Keratinocyte (primary cell): ENCODE measurements around the gene TAF4B.

ENCODE experiments used
- CTCF ChIP-seq, 3 experiments: IDR thresholded peaks in 1 of 3; conservative IDR thresholded peaks in 1 of 3; optimal IDR thresholded peaks in 1 of 3; 2 replicates in 2 of 3; 3 replicates in 1 of 3; pipeline versions ENCODE3 to v1.5.1; 2011; ENCODE audit warnings: low read length in 3 of 3, mild to moderate bottlenecking in 3 of 3, moderate library complexity in 2 of 3, control low read depth in 1 of 3, inconsistent platforms in 1 of 3; ENCODE audit not compliant: insufficient read depth in 2 of 3; ENCODE audit errors: extremely low read depth in 1 of 3
- EZH2 ChIP-seq: IDR thresholded peaks from one replicate; pipeline ENCODE4 v1.6.1; 2012; ENCODE audit warnings: inconsistent platforms, mild to moderate bottlenecking, low read length, moderate library complexity

- TF ChIP-seq CTCF (optimal IDR thresholded peaks at IDR 0.05 in 1 of 3, IDR thresholded peaks at IDR 0.05 in 1 of 3, conservative IDR thresholded peaks at IDR 0.05 in 1 of 3; ENCODE audit: extremely low read depth in 1 of 3, insufficient read depth in 2 of 3, low read length in 3 of 3) (no peak), EZH2 (no peak)
Observed at GRCh38 chr18:26417190-26417589, 190.9 kb downstream of the TAF4B start.
